H1 (cell line): ENCODE data around the gene TTLL1. TPM values are rescaled to one million over a fixed set of nuclear protein-coding genes. Genes with fewer than 3 reads are reported as not detected.

Experiments used
- CTCF ChIA-PET: fragments of 300-600 bp; sonication (Branson Sonifier 250); formaldehyde crosslinking; loops from one replicate; lab custom pipeline; 2021; ENCODE audit not compliant: partially characterized antibody; lab: Charles Lee
- POLR2A ChIA-PET: fragments of 300-600 bp; sonication (Branson Sonifier 250); formaldehyde crosslinking; loops from one replicate; lab custom pipeline; 2021; ENCODE audit warnings: inconsistent platforms; ENCODE audit not compliant: partially characterized antibody; lab: Charles Lee
- DNase-seq, 2 experiments: peaks; one replicate each; pipeline versions ENCODE4 v3.0.0 to v3.0.0-alpha.2; 2010 to 2022; ENCODE audit warnings: low spot score in 2 of 2, low read depth in 1 of 2, mixed read lengths in 1 of 2
- FAIRE-seq: peaks from 2 replicates; lab custom pipeline; 2011; peaks lifted over from hg19 to GRCh38; lab: Jason Lieb, UNC
- H2AFZ ChIP-seq: 2 replicates; pipeline ENCODE4 v1.8.1; 2012; ENCODE audit warnings: low read length, inconsistent platforms
- H2AK5ac ChIP-seq: 2 replicates; pipeline ENCODE4 v1.6.1; 2013; ENCODE audit warnings: low read depth, low read length
- H2BK120ac ChIP-seq: replicated peaks from 2 replicates; pipeline ENCODE3; 2013; ENCODE audit warnings: low read depth, low read length, inconsistent platforms
- H2BK12ac ChIP-seq: 2 replicates; pipeline ENCODE4 v1.6.1; 2013; ENCODE audit warnings: low read depth, low read length
- H2BK15ac ChIP-seq: 2 replicates; pipeline ENCODE4 v1.6.1; 2013; ENCODE audit warnings: low read length
- H2BK20ac ChIP-seq: 2 replicates; pipeline ENCODE4 v1.6.1; 2013; ENCODE audit warnings: low read length
- H2BK5ac ChIP-seq: 2 replicates; pipeline ENCODE4 v1.6.1; 2013; ENCODE audit warnings: low read depth, low read length
- H3K14ac ChIP-seq: 2 replicates; pipeline ENCODE4 v1.6.1; 2013; ENCODE audit warnings: inconsistent platforms; ENCODE audit not compliant: insufficient read length
- H3K18ac ChIP-seq: 2 replicates; pipeline ENCODE4 v1.6.1; 2013; ENCODE audit warnings: low read length; ENCODE audit errors: extremely low read depth
- H3K23ac ChIP-seq: 2 replicates; pipeline ENCODE4 v1.6.1; 2013; ENCODE audit warnings: inconsistent platforms; ENCODE audit not compliant: insufficient read length
- H3K23me2 ChIP-seq: 2 replicates; pipeline ENCODE4 v1.6.1; 2013; ENCODE audit warnings: low read depth, low read length
- H3K27ac ChIP-seq: 2 replicates; pipeline ENCODE4 v1.6.1; 2011; ENCODE audit warnings: low read depth, low read length, inconsistent platforms
- H3K27me3 ChIP-seq, 4 experiments: replicated peaks in 1 of 4; 1 replicate in 1 of 4; 2 replicates in 3 of 4; pipeline versions ENCODE4 v1.6.1 to v1.8.1; 2011 to 2013; ENCODE audit warnings: low read length in 3 of 4, mild to moderate bottlenecking in 3 of 4, inconsistent platforms in 2 of 4, mixed read lengths in 2 of 4, moderate library complexity in 1 of 4; ENCODE audit not compliant: control insufficient read depth in 3 of 4, insufficient read depth in 3 of 4; ENCODE audit errors: extremely low read depth in 1 of 4
- H3K36me3 ChIP-seq, 4 experiments: 2 replicates each; pipeline versions ENCODE4 v1.6.1 to v1.8.1; 2011 to 2013; ENCODE audit warnings: mild to moderate bottlenecking in 4 of 4, low read length in 3 of 4, moderate library complexity in 2 of 4, control low read depth in 1 of 4, inconsistent platforms in 1 of 4; ENCODE audit not compliant: insufficient read depth in 4 of 4, control insufficient read depth in 2 of 4
- H3K4ac ChIP-seq: replicated peaks from 2 replicates; pipeline ENCODE3; 2013; ENCODE audit warnings: low read length, low read depth, mixed read lengths, inconsistent platforms; ENCODE audit not compliant: insufficient read length
- H3K4me1 ChIP-seq, 4 experiments: replicated peaks in 1 of 4; 1 replicate in 1 of 4; 2 replicates in 3 of 4; pipeline versions ENCODE4 v1.6.1 to v1.8.1; 2011 to 2013; ENCODE audit warnings: low read length in 3 of 4, inconsistent platforms in 2 of 4, mixed read lengths in 1 of 4; ENCODE audit not compliant: insufficient read depth in 4 of 4, control insufficient read depth in 3 of 4
- H3K4me2 ChIP-seq, 2 experiments: 2 replicates each; pipeline versions ENCODE4 v1.6.1 to v1.8.1; 2011 to 2013; ENCODE audit warnings: low read depth in 2 of 2, low read length in 2 of 2, control low read depth in 1 of 2, inconsistent platforms in 1 of 2, mild to moderate bottlenecking in 1 of 2; ENCODE audit not compliant: insufficient read depth in 1 of 2
- H3K4me3 ChIP-seq, 4 experiments: fragments of 200-600, 300-600 bp in 1 of 4; sonication (generic), shearing (Covaris generic), sonication (Bioruptor Twin) in 1 of 4; 2 replicates each; pipeline versions ENCODE4 v1.5.1 to v1.8.1; 2011 to 2016; ENCODE audit warnings: low read length in 4 of 4, low read depth in 3 of 4, control low read depth in 2 of 4, inconsistent platforms in 2 of 4, mild to moderate bottlenecking in 2 of 4, mixed read lengths in 1 of 4, moderate library complexity in 1 of 4; ENCODE audit not compliant: insufficient read depth in 2 of 4; ENCODE audit errors: extremely low read depth in 1 of 4
- H3K56ac ChIP-seq: replicated peaks from 2 replicates; pipeline ENCODE3; 2013; ENCODE audit warnings: low read depth, mild to moderate bottlenecking, mixed read lengths, low read length, inconsistent platforms; ENCODE audit not compliant: insufficient read length
- H3K79me1 ChIP-seq: 2 replicates; pipeline ENCODE4 v1.6.1; 2013; ENCODE audit warnings: low read depth, low read length, control low read depth
- H3K79me2 ChIP-seq, 2 experiments: 2 replicates each; pipeline versions ENCODE4 v1.6.1 to v1.8.1; 2012 to 2013; ENCODE audit warnings: low read length in 2 of 2, mild to moderate bottlenecking in 2 of 2, inconsistent platforms in 1 of 2; ENCODE audit not compliant: insufficient read depth in 2 of 2, control insufficient read depth in 1 of 2
- H3K9ac ChIP-seq, 4 experiments: replicated peaks in 1 of 4; 1 replicate in 1 of 4; 2 replicates in 3 of 4; pipeline versions ENCODE4 v1.6.1 to v1.8.1; 2011 to 2013; ENCODE audit warnings: low read depth in 3 of 4, low read length in 3 of 4, control low read depth in 2 of 4, mild to moderate bottlenecking in 2 of 4, moderate library complexity in 2 of 4, inconsistent platforms in 1 of 4; ENCODE audit errors: extremely low read depth in 1 of 4
- H3K9me3 ChIP-seq, 2 experiments: 2 replicates each; pipeline versions ENCODE4 v1.6.1 to v1.8.1; 2012 to 2013; ENCODE audit warnings: mild to moderate bottlenecking in 2 of 2, moderate library complexity in 2 of 2, control low read depth in 1 of 2, inconsistent platforms in 1 of 2, low read depth in 1 of 2, low read length in 1 of 2, mixed read lengths in 1 of 2; ENCODE audit not compliant: insufficient read depth in 2 of 2
- H4K20me1 ChIP-seq, 2 experiments: replicated peaks in 1 of 2; 2 replicates each; pipeline versions ENCODE3 to v1.8.1; 2011 to 2013; ENCODE audit warnings: inconsistent platforms in 2 of 2, low read length in 2 of 2, mild to moderate bottlenecking in 1 of 2; ENCODE audit not compliant: insufficient read depth in 2 of 2, control insufficient read depth in 1 of 2
- H4K5ac ChIP-seq: 2 replicates; pipeline ENCODE4 v1.6.1; 2013; ENCODE audit warnings: low read length, low read depth, mixed read lengths, inconsistent platforms; ENCODE audit not compliant: insufficient read length
- H4K8ac ChIP-seq: 2 replicates; pipeline ENCODE4 v1.8.0; 2013; ENCODE audit warnings: mild to moderate bottlenecking, moderate library complexity, low read length, inconsistent platforms; ENCODE audit not compliant: insufficient read depth; ENCODE audit errors: extremely low read depth
- H4K91ac ChIP-seq: replicated peaks from 2 replicates; pipeline ENCODE3; 2013; ENCODE audit warnings: low read length, mixed read lengths, inconsistent platforms; ENCODE audit not compliant: insufficient read length
- MAFK ChIP-seq: IDR thresholded peaks from 2 replicates; pipeline ENCODE4 v1.6.1; 2012; ENCODE audit warnings: low read depth, mild to moderate bottlenecking, improper control_type of control experiment, low read length
- NANOG ChIP-seq: IDR thresholded peaks from 2 replicates; pipeline ENCODE4 v1.6.1; 2011; ENCODE audit warnings: low read length, low read depth, mild to moderate bottlenecking, inconsistent platforms; ENCODE audit not compliant: insufficient read depth, poor library complexity, severe bottlenecking
- SIRT6 ChIP-seq: IDR thresholded peaks from one replicate; pipeline ENCODE4 v1.7.1; 2012; ENCODE audit warnings: low read length, inconsistent platforms
- TAF1 ChIP-seq: IDR thresholded peaks from 2 replicates; pipeline ENCODE4 v1.6.1; 2011; ENCODE audit warnings: mild to moderate bottlenecking, low read depth, low read length
- YY1 ChIP-seq: IDR thresholded peaks from 2 replicates; pipeline ENCODE4 v1.6.1; 2011; ENCODE audit warnings: low read depth, mild to moderate bottlenecking, low read length
- WGBS, 2 experiments: shearing (Covaris generic) in 1 of 2; methylation state at CpG; one replicate each; pipeline versions ENCODE4 v1.1.6 to v1.1.7; 2013 to 2015; ENCODE audit warnings: low lambda C conversion rate in 2 of 2, mixed read lengths in 2 of 2, inconsistent platforms in 1 of 2, low coverage in 1 of 2, missing lambda C conversion rate in 1 of 2; ENCODE audit not compliant: insufficient replicate concordance in 2 of 2, insufficient coverage in 1 of 2, insufficient read length in 1 of 2; ENCODE audit errors: extremely low coverage in 1 of 2, missing lambda C conversion rate in 1 of 2; 5-methylcytosine and 5-hydroxymethylcytosine counted together
- polyA plus RNA-seq, 7 experiments: library from polyadenylated mRNA; depleted of rRNA in 3 of 7; stranded (reverse) in 5 of 7; unstranded in 2 of 7; fragments of >200 nt in 5 of 7; fragments of 200-250 nt in 2 of 7; gene quantifications; 1 replicate in 5 of 7; 2 replicates in 1 of 7; 4 replicates in 1 of 7; pipeline versions ENCODE4 v1.2.1 to v1.2.3, GENCODE V29; 2011 to 2013; ENCODE audit warnings: missing spikeins in 2 of 7, mixed read lengths in 2 of 7
- total RNA-seq: library from RNA; stranded (reverse); fragmentation: NEBNext Ultra II Directional; extraction: Animal tissue kit (Norgen Biotek cat#: 25700); gene quantifications from 2 replicates; pipeline ENCODE4 v1.2.1, GENCODE V29; 2021
- TF ChIP-seq, protein P1 (sequence below): IDR thresholded peaks from 2 replicates; pipeline ENCODE4 v1.6.1; 2011; ENCODE audit warnings: low read depth, mild to moderate bottlenecking, low read length; ENCODE audit not compliant: insufficient read depth

TTLL1 gene
- total and polyA plus RNA-seq, 2 of the 8 experiments (the other 6 are each of a cell fraction or from before 2014, with no cell fraction given), result 5.0 to 13.8 TPM

DNA sequence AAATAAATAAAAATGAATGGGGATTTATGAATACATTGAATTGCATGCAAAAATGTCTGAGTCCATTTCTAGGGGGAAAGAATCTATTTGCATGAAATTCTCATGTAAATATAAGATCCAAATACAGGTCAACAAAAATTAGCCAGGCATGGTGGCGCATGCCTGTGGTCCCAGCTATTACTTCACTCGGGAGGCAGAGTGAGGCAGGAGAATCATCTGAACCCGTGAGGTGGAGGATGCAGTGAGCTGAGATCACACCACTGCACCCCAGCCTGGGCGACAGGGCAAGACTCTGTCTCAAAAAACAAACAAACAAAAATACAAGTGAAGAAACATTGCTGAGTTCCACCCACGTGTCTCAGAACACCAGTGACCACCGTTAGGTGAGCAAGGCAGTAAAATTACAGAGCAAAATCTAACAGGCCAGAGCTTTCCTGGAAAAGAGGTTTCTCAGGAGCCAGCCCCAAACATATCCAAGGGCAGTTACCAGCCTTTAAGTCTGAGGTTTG, 91.6 kb downstream of the TTLL1 start:
- Histone ChIP-seq H4K5ac (no peak overlapping the region), H3K56ac (no peak overlapping the region), H3K4me2 (no peak overlapping the region), H3K23ac (no peak overlapping the region), H2AFZ (no peak overlapping the region), H3K27me3 (no peaks in the 10 kb centered on the region), H3K18ac (no peak overlapping the region), H3K23me2 (no peaks in the 10 kb centered on the region; the same call in 1 of the 2 replicates), H3K4ac (no peak overlapping the region), H2BK120ac (no peak overlapping the region), H3K9me3 (no peaks in the 10 kb centered on the region), H4K91ac (no peak overlapping the region), H3K14ac (no peak overlapping the region), H4K8ac (no peak overlapping the region), H3K4me3 (no peak overlapping the region), H2BK15ac (no peak overlapping the region), H2BK20ac (no peak overlapping the region), H3K36me3 (no peaks in the 10 kb centered on the region), H2BK5ac (no peak overlapping the region), H3K4me1 (peaks cover 11 to 23% (median 16%) of the 10 kb centered on the region in 4 experiments), H3K9ac (no peak overlapping the region), H3K27ac (no peak overlapping the region), H2BK12ac (no peak overlapping the region), H3K79me2 (peaks cover 29 to 95% of the 10 kb centered on the region in 2 experiments), H2AK5ac (no peak overlapping the region), H3K79me1 (peaks cover 40% of the 10 kb centered on the region), H4K20me1 (peaks cover 14 to 27% of the 10 kb centered on the region in 2 experiments)
- CTCF ChIA-PET, result interaction anchor here (0.5 kb wide), 1 partner anchor 85 kb away, joined by 3 read pairs; no protein-coding TSS in a partner anchor
- FAIRE-seq (no peak), DNase-seq (no peak)
- TF ChIP-seq NANOG (no peak), MAFK (no peak), SIRT6 (no peak), YY1 (no peak), TAF1 (no peak)
- TF ChIP-seq, protein P1, sequence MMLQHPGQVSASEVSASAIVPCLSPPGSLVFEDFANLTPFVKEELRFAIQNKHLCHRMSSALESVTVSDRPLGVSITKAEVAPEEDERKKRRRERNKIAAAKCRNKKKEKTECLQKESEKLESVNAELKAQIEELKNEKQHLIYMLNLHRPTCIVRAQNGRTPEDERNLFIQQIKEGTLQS, result no peak
- POLR2A ChIA-PET, result interaction anchor here (2.6 kb wide), 1 partner anchor 17 kb away, joined by 11 read pairs; the partner anchor contains the start of gene PACSIN2
- WGBS, 2 experiments, result 71% methylated on average over 6 of the region's 6 CpGs; no CpG with 5 or more reads in 1 of the 2 experiments
